GM12874 (cell line): ENCODE data around the gene PQBP1.

Experiments
- CTCF ChIP-seq: IDR thresholded peaks from 2 replicates; pipeline ENCODE4 v1.5.1; 2011; ENCODE audit warnings: low read depth, mild to moderate bottlenecking, control low read depth, low read length, moderate library complexity; ENCODE audit not compliant: insufficient read depth

The PQBP1 gene

GRCh38 chrX:48908600-48908999, 10.9 kb downstream of the PQBP1 start:
- TF ChIP-seq CTCF = no peak

GRCh38 chrX:48909703-48910294, 12.1 kb downstream of the PQBP1 start:
- no peak for TF ChIP-seq CTCF

- no peak for TF ChIP-seq CTCF
These were observed 13.2 kb downstream of the PQBP1 start for GRCh38 chrX:48910926-48911411.

- no peak for TF ChIP-seq CTCF
These were observed 13.9 kb downstream of the PQBP1 start, which contains the start of gene SLC35A2 for GRCh38 chrX:48911412-48912182. SLC35A2 (minus strand) TSS chrX:48911646; CDS start chrX:48911636, 10 bp downstream.

GRCh38 chrX:48913605-48914366, 16.1 kb downstream of the PQBP1 start:
- no peak for TF ChIP-seq CTCF

GRCh38 chrX:48914593-48915493, 17.1 kb downstream of the PQBP1 start:
- TF ChIP-seq CTCF = no peak
